Breast epithelium (tissue), 3 donors: ENCODE data around the gene ACTR2.

Experiments
- POLR2AphosphoS5 ChIP-seq, 3 donors: sonication (generic); formaldehyde crosslinking; IDR thresholded peaks; one replicate each; pipeline ENCODE4 v1.6.1; 2017; ENCODE audit warnings: antibody characterized with exemption in 3 of 3
- TF ChIP-seq, protein P1 (sequence below), 3 donors: fragments of 450-650 bp; IDR thresholded peaks; one replicate each; pipeline ENCODE4 v1.5.1; 2016 to 2017; ENCODE audit warnings: antibody characterized with exemption in 3 of 3, mild to moderate bottlenecking in 3 of 3, moderate library complexity in 3 of 3

DNA sequence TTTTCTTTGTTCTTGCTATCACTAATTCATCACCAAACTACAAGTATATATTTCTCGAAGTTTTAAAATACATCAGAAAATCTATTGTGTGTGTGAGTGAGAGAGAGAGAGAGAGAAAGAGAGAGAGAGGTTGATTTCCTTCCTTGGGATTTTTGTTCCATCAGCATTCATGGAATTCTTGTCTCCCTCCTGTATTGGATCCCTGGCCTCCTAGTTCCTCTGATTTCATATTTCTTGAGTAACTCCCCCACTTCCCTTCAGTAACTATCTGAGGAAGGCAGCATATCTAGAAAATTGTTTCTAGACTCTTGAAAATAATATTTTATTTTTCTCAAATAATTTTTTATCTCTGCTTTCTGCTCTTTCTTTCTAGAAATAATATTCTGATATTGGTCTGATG lies 13.3 kb upstream of the ACTR2 start:
- TF ChIP-seq, protein P1, sequence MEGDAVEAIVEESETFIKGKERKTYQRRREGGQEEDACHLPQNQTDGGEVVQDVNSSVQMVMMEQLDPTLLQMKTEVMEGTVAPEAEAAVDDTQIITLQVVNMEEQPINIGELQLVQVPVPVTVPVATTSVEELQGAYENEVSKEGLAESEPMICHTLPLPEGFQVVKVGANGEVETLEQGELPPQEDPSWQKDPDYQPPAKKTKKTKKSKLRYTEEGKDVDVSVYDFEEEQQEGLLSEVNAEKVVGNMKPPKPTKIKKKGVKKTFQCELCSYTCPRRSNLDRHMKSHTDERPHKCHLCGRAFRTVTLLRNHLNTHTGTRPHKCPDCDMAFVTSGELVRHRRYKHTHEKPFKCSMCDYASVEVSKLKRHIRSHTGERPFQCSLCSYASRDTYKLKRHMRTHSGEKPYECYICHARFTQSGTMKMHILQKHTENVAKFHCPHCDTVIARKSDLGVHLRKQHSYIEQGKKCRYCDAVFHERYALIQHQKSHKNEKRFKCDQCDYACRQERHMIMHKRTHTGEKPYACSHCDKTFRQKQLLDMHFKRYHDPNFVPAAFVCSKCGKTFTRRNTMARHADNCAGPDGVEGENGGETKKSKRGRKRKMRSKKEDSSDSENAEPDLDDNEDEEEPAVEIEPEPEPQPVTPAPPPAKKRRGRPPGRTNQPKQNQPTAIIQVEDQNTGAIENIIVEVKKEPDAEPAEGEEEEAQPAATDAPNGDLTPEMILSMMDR (IDR thresholded peaks at IDR 0.05): no peak
- TF ChIP-seq POLR2AphosphoS5 (IDR thresholded peaks at IDR 0.05): no peak
